Epithelial cell of proximal tubule (primary cell): ENCODE data around the gene MTSS2. TPM values are rescaled to one million over a fixed set of nuclear protein-coding genes. Genes with fewer than 3 reads are reported as not detected.
"Not testable (repeated sequence)": the region's sequence is repeated elsewhere in the genome, so short reads cannot be mapped to it uniquely, and the experiment has no call there.

ENCODE experiments used
- DNase-seq: peaks from one replicate; pipeline ENCODE4 v3.0.0-alpha.2; 2011; ENCODE audit warnings: low read depth
- H3K4me3 ChIP-seq: 2 replicates; pipeline ENCODE4 v1.5.1; 2011; ENCODE audit warnings: low read depth, mild to moderate bottlenecking, low read length
- CTCF ChIP-seq: conservative IDR thresholded peaks from 2 replicates; pipeline ENCODE4 v1.5.1; 2012; ENCODE audit warnings: low read depth, mild to moderate bottlenecking, low read length
- total RNA-seq: library from RNA; depleted of rRNA; stranded (reverse); fragments of >200 nt; gene quantifications from 2 replicates; pipeline ENCODE4 v1.2.3, GENCODE V29; 2015

Gene MTSS2
- total RNA-seq, 1 donor from 2014 or later: 12.6 TPM

GRCh38 chr16:70677499-70678120 lies 8.2 kb downstream of the MTSS2 start:
- no peak overlapping the region for H3K4me3 ChIP-seq
- DNase-seq: no peak
- TF ChIP-seq CTCF: no peak

GRCh38 chr16:70676675-70677498 lies 9.0 kb downstream of the MTSS2 start:
- H3K4me3 ChIP-seq: no peak overlapping the region
- DNase-seq: no peak
- no peak for TF ChIP-seq CTCF

- H3K4me3 ChIP-seq: no peak overlapping the region
- no peak for TF ChIP-seq CTCF
- no peak for DNase-seq
Observed at GRCh38 chr16:70675851-70676513, 9.9 kb downstream of the MTSS2 start.

GRCh38 chr16:70674221-70675014 lies 11.4 kb downstream of the MTSS2 start:
- DNase-seq: no peak
- no peak for TF ChIP-seq CTCF
- H3K4me3 ChIP-seq: no peak overlapping the region

- not testable (repeated sequence) for H3K4me3 ChIP-seq, DNase-seq
Observed at GRCh38 chr16:70670938-70671337, 14.9 kb downstream of the MTSS2 start.

GRCh38 chr16:70670175-70670574 lies 15.7 kb downstream of the MTSS2 start:
- DNase-seq: no peak
- no peak overlapping the region for H3K4me3 ChIP-seq

More at GRCh38 chr16:70670175-70670574, 15.7 kb downstream of the MTSS2 start:
- no peak for TF ChIP-seq CTCF
